ENCODE results near the gene ATXN7L3B. TPM values are rescaled to one million over a fixed set of nuclear protein-coding genes. Genes with fewer than 3 reads are reported as not detected.
"Not testable (repeated sequence)": the region's sequence is repeated elsewhere in the genome, so short reads cannot be mapped to it uniquely, and the experiment has no call there.

ATXN7L3B gene
- total RNA-seq (2014; rRNA removed) = 13.5 and 16.8 TPM in 2 replicates
- 9.9 TPM for polyA plus RNA-seq (2012)

DNA sequence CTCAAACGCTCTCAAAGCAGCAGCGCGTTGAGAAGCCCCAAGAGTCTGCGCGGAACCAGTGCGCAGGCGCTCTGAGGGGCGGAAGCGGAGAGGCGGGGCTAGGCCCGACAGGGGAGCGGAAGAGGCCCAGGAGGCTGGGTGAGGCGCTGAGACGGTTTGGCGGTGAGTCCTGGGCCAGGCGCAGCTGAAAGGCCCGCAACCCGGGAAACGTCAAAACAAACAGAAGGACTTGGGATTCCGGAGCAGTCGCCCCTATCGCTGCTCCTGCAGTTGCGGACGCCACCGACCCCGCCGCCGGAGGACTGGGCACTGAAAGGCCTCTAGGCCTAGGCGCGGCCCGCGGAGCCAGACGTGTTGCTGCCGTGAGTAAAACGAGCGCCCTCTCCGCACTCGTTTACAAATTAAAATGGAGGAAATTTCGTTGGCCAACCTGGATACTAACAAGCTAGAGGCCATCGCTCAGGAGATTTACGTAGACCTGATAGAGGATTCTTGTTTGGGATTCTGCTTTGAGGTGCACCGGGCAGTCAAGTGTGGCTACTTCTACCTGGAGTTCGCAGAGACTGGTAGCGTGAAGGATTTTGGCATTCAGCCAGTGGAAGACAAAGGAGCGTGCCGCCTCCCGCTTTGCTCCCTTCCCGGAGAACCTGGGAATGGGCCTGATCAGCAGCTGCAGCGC lies at the start of gene ATXN7L3B:
TSS of gene ATXN7L3B (plus strand) at position 129 of the 679 bp plus-strand sequence. CDS start at position 407, 278 bp downstream.
- DNase-seq (ENCODE audit: low read depth) = peak; percentile 93

GRCh38 chr12:74488134-74488533 lies 49.5 kb upstream of the ATXN7L3B start:
- no peak for DNase-seq (ENCODE audit: low read depth)

GRCh38 chr12:74489543-74489942 lies 48.1 kb upstream of the ATXN7L3B start:
- no peak for DNase-seq (ENCODE audit: low read depth)

DNA sequence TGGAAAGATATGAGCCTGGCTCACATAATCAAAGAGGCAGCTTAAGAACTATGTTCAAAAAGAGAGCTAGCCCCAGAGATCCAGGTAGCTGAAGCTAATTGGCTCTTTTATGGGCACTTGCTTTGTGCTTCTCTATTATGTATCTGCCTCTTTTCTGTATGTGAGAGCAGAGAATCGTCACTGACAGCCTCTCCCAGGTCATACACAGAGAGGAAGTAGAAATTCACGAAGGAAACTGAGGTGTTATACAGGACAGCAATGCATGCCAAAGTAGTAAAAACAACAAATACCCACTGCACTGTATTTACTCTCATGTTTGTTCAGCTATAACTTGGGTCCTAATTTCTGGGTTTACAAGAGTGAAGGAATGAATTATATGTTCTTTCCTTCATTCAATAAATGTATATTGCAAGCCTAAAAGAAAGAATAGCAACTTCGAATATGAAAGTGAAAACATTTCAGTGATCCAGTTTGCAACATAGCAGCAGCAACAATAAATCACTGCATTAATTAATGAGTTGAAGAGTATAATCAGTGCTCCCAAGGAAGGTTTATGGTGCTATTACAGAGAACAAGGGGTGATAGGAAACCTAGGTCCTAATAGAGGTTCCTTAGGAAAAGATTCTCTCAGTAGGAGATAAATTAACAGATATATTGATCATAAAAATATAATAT lies 47.1 kb upstream of the ATXN7L3B start:
- no peak for DNase-seq (ENCODE audit: low read depth)

GRCh38 chr12:74491374-74491773 lies 46.3 kb upstream of the ATXN7L3B start:
- no peak for DNase-seq (ENCODE audit: low read depth)

DNA sequence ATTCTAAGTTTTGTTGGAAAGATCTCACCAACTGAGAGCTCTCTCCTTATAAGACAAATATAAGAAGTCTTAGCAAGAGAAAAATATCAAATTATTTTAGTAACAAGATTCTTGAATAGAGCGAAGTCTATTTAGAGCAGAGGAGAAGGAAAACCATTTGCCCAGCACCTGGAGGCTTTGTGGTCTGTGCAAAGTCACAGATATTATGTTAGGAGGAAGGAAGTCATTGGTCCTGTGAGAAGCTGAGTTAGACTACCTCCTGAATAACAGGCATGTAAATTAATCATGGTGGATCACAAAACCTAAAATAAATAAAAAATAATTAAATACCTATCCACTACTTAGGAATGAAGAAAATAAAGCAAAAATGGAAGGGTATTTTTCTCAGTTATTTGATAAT lies 38.4 kb upstream of the ATXN7L3B start:
- no peak for DNase-seq (ENCODE audit: low read depth)

DNA sequence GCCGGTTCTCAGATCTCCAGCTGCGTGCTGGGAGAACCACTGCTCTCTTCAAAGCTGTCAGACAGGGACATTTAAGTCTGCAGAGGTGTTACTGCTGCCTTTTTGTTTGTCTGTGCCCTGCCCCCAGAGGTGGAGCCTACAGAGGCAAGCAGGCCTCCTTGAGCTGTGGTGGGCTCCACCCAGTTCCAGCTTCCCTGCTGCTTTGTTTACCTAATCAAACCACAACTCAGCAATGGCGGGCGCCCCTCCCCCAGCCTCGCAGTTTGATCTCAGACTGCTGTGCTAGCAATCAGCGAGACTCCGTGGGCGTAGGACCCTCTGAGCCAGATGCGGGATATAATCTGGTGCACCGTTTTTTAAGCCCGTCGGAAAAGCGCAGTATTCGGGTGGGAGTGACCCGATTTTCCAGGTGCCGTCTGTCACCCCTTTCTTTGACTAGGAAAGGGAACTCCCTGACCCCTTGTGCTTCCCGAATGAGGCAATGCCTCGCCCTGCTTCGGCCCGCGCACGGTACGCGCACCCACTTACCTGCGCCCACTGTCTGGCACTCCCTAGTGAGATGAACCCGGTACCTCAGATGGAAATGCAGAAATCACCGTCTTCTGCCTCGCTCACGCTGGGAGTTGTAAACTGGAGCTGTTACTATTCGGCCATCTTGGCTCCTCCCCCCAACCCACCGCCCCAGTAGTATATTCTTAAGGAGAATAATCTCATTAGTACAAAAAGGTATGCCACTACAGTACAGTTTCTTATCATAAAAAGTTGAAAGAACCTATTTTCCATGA lies 28.6 kb upstream of the ATXN7L3B start:
- not testable (repeated sequence) for DNase-seq (ENCODE audit: low read depth)

DNA sequence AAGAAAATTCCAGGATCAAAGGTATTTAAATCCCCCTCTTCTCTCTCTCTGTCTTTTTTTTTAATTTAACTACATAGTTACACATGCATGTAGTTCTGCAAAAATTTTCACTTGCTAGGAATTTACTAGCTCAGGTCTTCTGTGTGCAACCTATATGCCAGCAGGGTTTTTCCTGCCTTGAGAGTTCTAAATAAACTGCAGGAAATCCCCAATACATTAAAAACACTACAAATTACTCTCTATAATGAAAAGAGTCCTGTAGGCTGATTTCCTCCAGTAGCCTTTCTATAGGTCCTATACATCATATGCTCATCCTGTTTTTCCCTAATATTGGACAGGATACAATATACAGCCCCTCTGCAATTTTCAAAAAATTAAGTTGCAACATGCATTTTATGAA lies 27.7 kb upstream of the ATXN7L3B start:
- DNase-seq (ENCODE audit: low read depth) = no peak

DNA sequence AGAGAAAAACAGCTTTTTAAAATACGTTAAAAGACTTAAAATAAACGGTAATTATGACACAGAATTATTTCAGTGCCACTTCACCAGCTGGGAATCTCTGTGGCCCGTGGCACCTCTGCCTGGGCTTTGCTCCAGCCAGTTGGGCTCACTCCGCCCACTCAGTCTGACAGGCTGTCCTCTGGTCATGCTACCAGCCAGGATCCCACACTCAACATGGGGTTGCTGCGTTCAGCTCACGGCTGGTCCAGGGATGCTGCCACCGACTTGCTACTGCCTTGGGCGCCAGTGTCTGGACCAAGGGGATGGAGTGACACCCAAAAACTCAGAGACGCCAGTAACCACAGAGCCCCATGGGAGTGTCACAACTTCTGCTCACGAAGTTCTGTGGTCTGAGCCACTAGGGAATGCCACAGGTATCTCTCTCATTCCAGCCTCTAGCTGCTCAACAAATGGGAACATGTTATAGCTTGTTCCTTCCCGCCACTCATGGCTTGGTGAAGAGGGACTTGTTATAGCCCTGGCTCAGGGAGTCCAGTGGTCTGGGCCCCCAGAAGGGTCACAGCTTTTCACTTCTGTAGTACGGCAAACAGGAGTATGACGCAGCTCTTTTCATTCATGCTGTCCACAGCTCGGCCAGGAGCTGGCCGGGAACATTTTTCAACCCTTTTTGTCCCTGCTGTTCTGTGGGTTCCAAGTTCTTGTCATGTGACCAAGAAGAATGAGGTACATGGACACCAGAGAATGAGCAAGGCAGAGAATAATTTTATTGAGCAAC lies 23.4 kb upstream of the ATXN7L3B start:
- no peak for DNase-seq (ENCODE audit: low read depth)

- no peak for DNase-seq (ENCODE audit: low read depth)
Measured at GRCh38 chr12:74515849-74516248, 21.8 kb upstream of the ATXN7L3B start.

DNA sequence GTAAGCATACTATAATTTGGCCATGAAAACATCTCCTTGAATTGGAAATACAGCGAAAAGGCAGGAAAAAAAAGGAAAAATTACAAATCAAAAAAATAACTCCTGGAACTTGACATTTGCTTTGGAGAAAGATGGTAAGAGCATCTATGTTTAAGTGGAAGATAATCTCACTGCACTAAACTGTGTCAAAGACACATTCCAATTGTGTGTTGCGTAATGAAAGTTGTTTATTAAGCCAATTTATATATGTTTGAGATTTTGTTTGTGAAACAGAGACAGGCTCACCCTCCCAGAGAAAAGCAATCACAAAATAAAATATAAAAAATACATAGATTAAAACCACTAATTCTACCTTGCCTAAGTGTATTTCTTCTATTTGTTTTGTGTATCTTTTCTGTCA lies 11.1 kb upstream of the ATXN7L3B start:
- no peak for DNase-seq (ENCODE audit: low read depth)

DNA sequence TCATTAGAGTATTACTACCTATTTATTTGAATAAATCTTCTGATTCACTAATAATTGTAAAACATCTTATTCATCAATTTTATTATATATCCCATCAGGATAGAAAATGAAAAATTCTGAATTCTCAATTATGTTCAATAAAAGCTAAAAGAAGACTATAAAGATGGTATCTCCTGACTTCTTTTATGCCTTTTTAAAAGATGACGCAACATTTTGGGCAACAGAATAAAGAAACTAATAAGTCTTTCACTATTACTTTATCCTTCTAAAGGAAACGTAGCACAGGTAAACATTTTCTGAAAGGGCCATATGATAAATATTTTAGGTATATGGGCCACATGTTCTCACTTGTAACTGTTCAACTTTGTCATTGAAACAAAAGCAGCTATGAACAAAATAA lies 10.1 kb upstream of the ATXN7L3B start:
- no peak for DNase-seq (ENCODE audit: low read depth)

- DNase-seq (ENCODE audit: low read depth) = no peak
Measured at GRCh38 chr12:74530676-74531075, 7.0 kb upstream of the ATXN7L3B start.

GRCh38 chr12:74535536-74535935 lies 2.1 kb upstream of the ATXN7L3B start:
- no peak for DNase-seq (ENCODE audit: low read depth)

- peak; percentile 74 for DNase-seq (ENCODE audit: low read depth)
Measured at GRCh38 chr12:74537126-74537706, 419 bp upstream of the ATXN7L3B start.

GRCh38 chr12:74538491-74539258 lies 1.0 kb downstream of the ATXN7L3B start:
- peak; percentile 14 for DNase-seq (ENCODE audit: low read depth)

GRCh38 chr12:74539261-74539660 lies 1.6 kb downstream of the ATXN7L3B start:
- DNase-seq (ENCODE audit: low read depth) = peak; percentile 24

DNA sequence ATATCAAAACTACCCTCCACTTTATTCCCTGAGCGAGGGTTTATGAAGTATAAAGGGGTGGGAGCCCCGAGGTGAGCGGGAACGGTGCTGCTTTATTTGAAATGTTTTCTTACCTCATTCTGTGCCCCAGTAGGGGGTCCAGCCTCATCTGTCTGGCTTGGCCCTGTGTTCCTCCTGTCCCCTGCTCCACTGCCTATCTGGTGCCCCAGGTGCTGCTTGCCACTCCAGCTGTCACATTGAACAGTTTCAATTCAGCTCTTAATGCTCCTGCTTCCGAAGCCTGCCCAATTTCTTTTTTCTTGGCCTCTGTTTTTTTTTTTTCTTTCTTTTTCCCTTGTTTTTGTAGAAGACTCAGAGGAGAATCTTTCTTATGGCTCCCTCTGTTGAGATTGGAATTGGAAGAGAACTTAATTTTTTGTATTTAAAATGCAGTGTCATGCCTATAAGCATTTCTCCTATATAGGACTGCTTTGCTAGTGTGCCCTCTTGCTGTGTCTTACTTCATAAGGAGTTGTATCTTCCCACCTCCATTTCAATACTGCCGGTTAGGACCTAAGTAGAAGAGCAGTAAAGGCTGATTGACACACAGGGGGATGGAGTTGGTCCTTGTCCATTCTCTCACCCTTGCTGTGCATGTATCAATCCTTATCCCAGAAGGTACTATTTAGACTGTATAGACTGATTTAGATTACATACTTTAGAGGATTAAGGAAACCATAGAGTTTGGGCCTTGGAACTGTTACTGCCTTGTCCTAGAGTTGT lies 2.3 kb downstream of the ATXN7L3B start:
- DNase-seq (ENCODE audit: low read depth) = no peak

DNA sequence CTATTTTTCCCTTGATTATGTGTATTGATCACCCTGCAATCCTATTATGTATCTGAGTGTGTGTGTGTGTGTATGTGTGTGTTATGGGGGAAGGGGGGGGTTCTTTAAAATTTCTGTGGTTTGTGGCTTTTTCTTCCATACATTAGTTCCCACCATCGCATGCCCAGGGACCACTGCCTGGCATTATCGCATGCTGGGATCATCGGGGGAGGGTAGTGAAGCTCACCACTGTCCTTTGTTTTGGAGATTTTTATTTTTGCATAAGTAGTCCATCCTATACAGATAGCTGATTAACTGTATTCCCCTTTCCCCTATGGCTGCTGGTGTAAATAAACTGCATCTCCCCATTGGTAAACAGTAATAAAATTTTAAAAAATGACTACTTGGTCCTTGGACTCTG lies 3.4 kb downstream of the ATXN7L3B start:
- no peak for DNase-seq (ENCODE audit: low read depth)

DNA sequence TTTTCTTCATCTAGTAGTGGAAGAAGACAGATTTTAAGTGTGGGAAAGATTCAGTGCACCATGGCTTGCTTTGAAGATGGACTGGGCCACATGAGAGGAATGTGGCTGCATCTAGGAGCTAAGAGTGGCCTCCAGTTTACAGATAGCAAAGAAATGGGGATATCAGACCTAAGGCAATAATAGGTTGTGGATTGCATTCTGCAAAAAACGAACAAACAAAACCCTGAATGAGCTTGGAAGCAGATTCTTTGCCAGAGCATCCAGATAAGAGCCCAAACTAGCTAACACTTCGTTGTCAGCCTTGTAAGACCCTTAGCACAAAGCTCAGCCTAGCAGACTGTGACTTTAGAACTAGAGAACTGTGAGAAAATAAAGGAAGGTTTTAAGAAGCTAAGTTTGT lies 9.6 kb downstream of the ATXN7L3B start:
- DNase-seq (ENCODE audit: low read depth) = no peak
